Stimulated activated effector memory CD8-positive, alpha-beta T cell treated with anti-CD3 and anti-CD28 coated beads, Interleukin-12 subunit alpha, Interleukin-12 subunit beta, amount 100 ng/mL, for 72 hours (primary cell): ENCODE results near the gene SYT1.

Source experiments
- ATAC-seq: fragments of 150-1000 bp; cut with Tn5 transposase; 2 replicates; pipeline ENCODE4 v1.10.0; 2021
- DNase-seq, 2 donors: peaks; one replicate each; pipeline ENCODE4 v3.0.0; 2021 to 2022; ENCODE audit warnings: low spot score in 2 of 2
- H3K27ac Mint-ChIP-seq: one replicate; pipeline ENCODE4 v1.8.0; 2022; ENCODE audit warnings: mild to moderate bottlenecking, mixed read lengths
- H3K36me3 Mint-ChIP-seq: one replicate; pipeline ENCODE4 v1.8.0; 2022; ENCODE audit warnings: mild to moderate bottlenecking, mixed read lengths
- H3K4me1 Mint-ChIP-seq: one replicate; pipeline ENCODE4 v1.8.0; 2022; ENCODE audit warnings: mixed read lengths
- H3K4me3 Mint-ChIP-seq: one replicate; pipeline ENCODE4 v1.8.0; 2022; ENCODE audit warnings: mild to moderate bottlenecking, mixed read lengths
- H3K9me3 Mint-ChIP-seq: one replicate; pipeline ENCODE4 v1.8.0; 2022; ENCODE audit warnings: mixed read lengths

Gene SYT1

DNA sequence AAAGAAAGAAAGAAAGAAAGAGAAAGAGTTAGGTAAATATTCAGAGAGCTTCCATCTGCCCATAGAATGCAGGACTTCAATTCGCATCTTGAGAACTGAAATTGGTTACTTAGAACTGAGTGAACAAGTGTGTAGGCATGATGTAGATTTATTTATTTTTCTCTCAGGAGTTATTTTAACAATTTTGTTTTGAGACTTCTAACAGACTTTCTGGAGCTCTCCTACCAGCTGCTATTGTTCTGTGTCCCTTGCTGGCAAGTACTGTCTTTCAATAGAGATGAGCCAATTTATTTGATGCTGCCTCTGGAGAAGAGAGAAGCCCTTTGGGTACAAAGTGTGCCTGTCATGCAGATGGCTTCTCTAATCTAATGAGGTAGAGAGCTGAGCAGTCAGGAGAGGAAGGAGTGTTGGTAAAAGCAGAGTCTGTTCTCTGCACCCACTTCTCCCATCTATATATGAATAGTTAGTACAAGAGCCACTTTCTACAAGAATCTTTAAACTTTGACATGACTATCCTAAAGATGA, 67.0 kb downstream of the SYT1 start:
- Mint-ChIP-seq H3K4me1 (no peaks in the 10 kb centered on the region), H3K36me3 (no peaks in the 10 kb centered on the region), H3K27ac (no peak overlapping the region), H3K4me3 (no peak overlapping the region), H3K9me3 (peaks cover 22% of the 10 kb centered on the region)
- no peak for DNase-seq
- ATAC-seq = no peak

DNA sequence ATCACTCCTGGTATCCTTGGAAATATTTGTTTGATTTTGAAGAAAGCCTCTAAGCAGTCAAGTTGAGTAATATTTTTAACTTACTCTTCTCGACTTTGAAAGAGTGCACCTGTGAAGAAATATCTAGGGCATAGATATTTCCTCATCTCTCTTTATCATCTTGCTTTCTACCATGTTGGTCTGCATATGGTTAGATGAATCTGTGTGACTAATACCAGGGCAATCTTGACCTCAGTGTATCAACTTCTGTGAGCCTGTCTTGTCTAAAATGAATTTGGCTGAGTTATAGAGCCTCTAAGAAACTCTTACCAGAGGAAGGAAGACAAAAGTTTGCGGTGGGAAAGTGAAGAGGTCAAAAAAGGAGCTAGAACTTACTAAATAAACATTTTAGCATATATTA, 68.4 kb downstream of the SYT1 start:
- no peak for ATAC-seq
- H3K4me3 Mint-ChIP-seq = no peak overlapping the region
- no peak overlapping the region for H3K27ac Mint-ChIP-seq
- H3K9me3 Mint-ChIP-seq = peaks cover 19% of the 10 kb centered on the region
- DNase-seq = no peak
- H3K36me3 Mint-ChIP-seq = no peaks in the 10 kb centered on the region
- no peaks in the 10 kb centered on the region for H3K4me1 Mint-ChIP-seq

DNA sequence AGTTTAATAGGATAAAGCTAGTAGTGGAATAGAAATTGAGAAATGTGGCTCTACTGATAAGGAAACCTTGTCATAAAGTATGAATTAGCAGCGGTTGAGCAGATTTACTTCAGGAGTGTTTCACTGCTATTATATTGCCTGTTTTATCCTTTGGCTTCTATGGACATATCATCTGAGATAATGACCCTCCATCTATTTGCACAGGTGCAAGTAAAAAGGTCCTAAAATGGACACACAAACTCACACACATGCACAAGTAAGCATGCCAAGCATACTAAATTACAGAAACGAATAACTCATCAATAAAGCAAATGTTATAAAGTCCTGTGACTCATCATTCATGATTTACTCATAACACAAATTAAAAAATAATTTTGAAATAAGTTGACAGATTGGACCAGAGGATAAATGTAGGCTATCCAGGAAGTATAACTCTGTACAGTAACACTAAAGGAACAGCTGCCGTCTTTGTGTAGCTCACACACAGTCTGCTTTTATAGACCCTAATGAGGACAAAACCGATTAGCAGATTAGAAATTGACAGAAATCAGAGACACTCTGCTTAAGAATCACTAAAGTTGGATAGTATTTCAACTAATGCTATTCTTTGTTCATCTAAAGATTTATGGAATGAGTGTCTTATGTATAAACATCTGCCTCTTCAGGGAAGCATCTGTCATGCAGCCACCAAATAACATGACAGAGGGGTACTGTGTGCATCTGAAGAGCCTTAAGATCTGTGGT, 73.9 kb downstream of the SYT1 start:
- ATAC-seq (no peak), DNase-seq (no peak)
- Mint-ChIP-seq H3K27ac (no peak overlapping the region), H3K9me3 (peaks cover 12% of the 10 kb centered on the region), H3K4me3 (no peak overlapping the region), H3K4me1 (no peaks in the 10 kb centered on the region), H3K36me3 (no peaks in the 10 kb centered on the region)

DNA sequence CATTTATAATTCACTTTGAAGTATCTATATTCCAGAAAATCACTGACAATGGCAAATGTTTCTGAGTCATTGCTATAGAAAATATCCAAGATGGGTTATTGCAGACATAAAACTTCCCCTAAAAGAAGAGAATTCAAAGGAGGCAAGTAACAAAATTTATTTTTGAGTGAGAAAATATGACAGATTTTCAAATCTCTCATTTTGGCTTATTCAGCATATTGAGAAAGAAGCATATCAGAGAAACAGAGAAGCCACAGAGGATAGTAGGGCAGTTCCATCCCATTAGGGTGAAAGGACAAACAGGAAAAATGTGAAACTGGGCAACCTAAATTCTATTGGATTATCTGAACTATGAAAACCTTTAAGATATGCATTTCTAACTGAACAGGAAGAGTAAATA, 85.0 kb downstream of the SYT1 start:
- H3K27ac Mint-ChIP-seq = no peak overlapping the region
- H3K4me3 Mint-ChIP-seq = no peak overlapping the region
- no peaks in the 10 kb centered on the region for H3K36me3 Mint-ChIP-seq
- no peaks in the 10 kb centered on the region for H3K9me3 Mint-ChIP-seq
- no peaks in the 10 kb centered on the region for H3K4me1 Mint-ChIP-seq
- ATAC-seq = no peak
- DNase-seq = no peak

DNA sequence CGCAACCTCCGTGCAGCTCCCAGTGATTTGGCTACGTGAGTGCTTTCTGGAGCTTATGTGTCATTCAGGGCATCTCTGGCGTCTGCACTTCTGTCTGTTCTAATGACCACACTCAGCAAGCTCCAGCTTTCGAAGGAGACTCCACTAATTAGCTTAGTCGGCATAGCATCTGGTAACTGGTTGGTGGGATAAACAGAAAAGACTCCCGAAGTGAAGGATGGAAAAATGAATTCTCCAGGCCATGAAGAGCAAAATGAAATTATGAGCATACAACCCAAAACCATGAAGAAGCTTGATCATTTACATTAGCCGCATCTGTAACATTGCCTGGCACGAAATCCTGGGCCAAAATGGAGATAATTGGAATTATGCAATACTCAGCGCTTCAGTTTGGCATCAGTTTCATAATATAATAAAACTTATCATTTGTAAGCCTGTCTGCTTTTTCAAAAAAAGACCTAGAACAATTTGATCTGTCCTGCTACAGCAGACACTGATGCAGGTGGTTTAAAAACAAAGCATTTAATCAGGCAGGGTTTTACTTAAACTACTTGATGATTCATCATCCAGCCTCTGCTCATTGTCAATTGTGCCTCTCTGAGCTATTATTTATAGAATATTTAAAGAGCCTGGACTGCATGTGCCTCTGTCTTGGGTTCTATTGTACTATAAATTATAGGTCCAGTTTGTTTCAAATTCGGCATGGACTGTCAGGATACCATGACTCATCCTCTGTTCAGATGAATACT, 87.4 kb downstream of the SYT1 start:
- DNase-seq (no peak), ATAC-seq (no peak)
- no peak overlapping the region for H3K27ac Mint-ChIP-seq
- no peak overlapping the region for H3K4me3 Mint-ChIP-seq
- no peaks in the 10 kb centered on the region for H3K4me1 Mint-ChIP-seq
- H3K9me3 Mint-ChIP-seq = no peaks in the 10 kb centered on the region
- H3K36me3 Mint-ChIP-seq = no peaks in the 10 kb centered on the region

DNA sequence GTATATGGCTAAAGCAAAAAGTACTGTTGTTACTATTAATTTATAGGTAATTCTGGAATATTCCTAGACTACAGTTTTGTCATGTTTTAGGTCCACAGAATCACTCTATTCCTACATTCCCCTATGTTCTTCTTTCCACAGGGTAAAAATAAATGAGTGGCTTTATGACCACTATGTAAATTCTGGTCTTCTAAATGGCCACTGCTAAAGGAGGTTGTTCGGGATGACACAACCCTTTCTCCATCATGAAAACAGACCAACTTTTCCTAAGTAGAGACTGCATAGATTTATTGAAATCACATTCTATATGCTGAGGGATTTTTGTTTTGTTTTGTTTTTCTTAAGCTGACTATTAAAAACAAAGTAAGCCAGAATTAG, 88.0 kb downstream of the SYT1 start:
- H3K36me3 Mint-ChIP-seq = no peaks in the 10 kb centered on the region
- no peak overlapping the region for H3K4me3 Mint-ChIP-seq
- H3K9me3 Mint-ChIP-seq = no peaks in the 10 kb centered on the region
- no peak for ATAC-seq
- DNase-seq = no peak
- H3K27ac Mint-ChIP-seq = no peak overlapping the region
- H3K4me1 Mint-ChIP-seq = no peaks in the 10 kb centered on the region

DNA sequence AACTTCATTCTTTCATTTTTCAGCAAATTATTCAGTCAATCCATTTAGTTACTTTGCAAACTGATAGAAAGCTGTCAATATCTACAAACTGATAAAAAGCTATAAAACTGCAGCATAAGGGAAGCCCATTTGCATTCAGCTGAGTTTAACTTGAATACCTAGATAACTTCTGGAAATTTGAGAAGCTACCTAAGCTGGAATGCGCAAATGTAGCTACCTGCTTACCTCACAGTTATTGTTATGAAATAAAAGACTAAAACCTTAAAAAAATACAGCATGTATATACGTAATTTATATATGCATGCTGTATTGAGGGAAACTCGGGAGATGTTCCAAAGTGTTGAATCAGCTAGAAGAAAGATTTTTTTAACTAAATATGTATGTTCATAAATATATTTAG, 94.4 kb downstream of the SYT1 start:
- Mint-ChIP-seq H3K4me3 (no peak overlapping the region), H3K9me3 (peaks cover 3% of the 10 kb centered on the region), H3K27ac (no peak overlapping the region), H3K4me1 (no peaks in the 10 kb centered on the region), H3K36me3 (no peaks in the 10 kb centered on the region)
- no peak for ATAC-seq
- no peak for DNase-seq

DNA sequence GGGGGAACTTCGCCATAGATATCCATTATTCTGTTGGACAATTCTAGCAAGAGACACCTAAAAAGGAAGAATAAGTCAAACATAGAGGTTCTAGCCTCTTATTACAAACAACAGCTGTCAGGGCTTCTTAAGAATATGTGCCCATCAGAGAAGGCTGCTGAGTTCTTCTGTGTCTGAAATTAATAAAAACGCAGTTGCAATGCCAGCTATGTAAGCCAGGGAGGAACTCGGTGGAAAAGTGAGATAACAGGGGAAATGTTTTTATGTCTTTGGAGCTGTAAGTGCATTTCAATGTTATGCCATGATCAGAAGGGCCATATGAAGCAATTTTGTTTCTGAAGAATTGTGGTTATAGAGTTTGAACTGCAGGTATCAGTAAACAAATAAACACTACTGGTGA, 95.0 kb downstream of the SYT1 start:
- Mint-ChIP-seq H3K4me1 (no peaks in the 10 kb centered on the region), H3K9me3 (peaks cover 3% of the 10 kb centered on the region), H3K4me3 (no peak overlapping the region), H3K27ac (no peak overlapping the region), H3K36me3 (no peaks in the 10 kb centered on the region)
- ATAC-seq (no peak), DNase-seq (no peak)

DNA sequence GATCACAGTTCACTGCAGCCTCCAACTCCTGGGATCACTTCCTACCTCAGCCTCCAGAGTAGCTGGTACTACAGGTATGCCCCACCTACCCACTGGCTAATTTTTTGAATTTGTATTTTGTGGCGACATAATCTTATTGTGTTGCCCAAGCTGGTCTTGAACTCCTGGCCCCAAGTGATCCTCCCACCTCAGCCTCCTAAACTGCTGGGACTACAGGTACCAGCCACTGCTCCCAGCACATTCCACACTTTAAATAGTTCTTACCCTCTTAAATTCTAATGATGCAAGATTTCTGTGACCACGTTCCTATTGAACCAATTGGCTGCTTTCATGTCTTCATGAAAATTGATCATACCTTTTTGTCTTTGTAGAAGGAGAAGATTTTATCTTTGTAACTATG, 96.6 kb downstream of the SYT1 start:
- Mint-ChIP-seq H3K27ac (no peak overlapping the region), H3K4me3 (no peak overlapping the region), H3K4me1 (no peaks in the 10 kb centered on the region), H3K9me3 (peaks cover 3% of the 10 kb centered on the region), H3K36me3 (no peaks in the 10 kb centered on the region)
- DNase-seq (no peak), ATAC-seq (no peak)

DNA sequence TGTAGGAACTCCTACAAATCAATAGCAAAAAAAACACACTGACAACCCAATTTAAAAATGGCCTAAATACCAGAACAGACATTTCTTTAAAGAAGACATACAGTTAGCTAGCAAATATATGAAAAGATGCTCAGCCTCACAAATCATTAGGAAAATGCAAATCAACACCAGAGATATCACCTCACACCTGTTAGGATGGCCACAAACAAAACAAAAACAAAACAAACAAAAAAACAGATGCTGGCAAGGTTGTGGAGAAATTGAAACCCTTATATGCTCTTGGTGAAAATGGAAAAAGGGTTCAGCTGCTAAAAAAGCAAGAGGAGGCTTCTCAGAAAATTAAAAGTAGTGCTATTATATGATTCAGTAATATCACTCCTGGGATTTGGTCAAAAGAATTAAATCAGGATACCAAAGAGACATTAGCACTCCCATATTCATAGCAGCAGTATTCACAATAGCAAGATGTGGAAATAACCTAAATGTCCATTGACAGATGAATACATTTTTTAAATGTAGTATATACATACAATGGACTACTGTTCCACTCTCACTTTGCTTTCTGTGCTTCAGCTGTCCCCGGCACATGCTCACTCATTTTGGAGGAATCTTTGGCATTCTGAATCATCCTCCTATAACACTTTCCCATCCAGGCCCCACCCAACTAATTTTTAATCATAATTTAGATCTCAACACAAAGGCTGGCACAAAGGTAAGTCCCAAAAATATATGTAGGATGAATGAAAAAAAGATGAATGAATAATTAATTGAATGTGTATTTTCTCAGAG, 99.1 kb downstream of the SYT1 start:
- H3K36me3 Mint-ChIP-seq = no peaks in the 10 kb centered on the region
- H3K4me3 Mint-ChIP-seq = no peak overlapping the region
- DNase-seq = no peak

DNA sequence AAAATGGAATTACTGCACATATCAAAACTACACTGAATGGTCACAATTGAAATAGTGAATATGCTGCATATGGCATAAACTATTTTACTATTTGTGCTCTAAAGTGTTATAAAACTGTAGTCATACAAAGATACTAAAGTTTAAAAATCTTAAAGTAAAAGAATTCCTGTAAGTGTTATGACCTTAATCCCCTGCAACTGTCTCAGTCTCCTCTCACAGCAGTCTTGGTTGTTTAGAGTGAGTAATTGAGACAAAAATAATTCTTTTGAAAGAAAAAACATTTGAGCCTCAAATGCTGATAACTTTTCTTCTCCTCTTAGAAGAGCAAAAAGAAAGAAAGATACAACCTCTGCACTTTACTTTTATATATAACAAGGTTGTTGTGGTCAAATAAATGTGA, 99.9 kb downstream of the SYT1 start:
- no peaks in the 10 kb centered on the region for H3K4me1 Mint-ChIP-seq
- H3K9me3 Mint-ChIP-seq = peaks cover 15% of the 10 kb centered on the region
- no peak for DNase-seq
- no peak for ATAC-seq
- H3K36me3 Mint-ChIP-seq = no peaks in the 10 kb centered on the region
- H3K4me3 Mint-ChIP-seq = no peak overlapping the region
- no peak overlapping the region for H3K27ac Mint-ChIP-seq

More for the DNA sequence above, 99.1 kb downstream of the SYT1 start:
- ATAC-seq = no peak
- Mint-ChIP-seq H3K9me3 (peaks cover 10% of the 10 kb centered on the region), H3K27ac (no peak overlapping the region), H3K4me1 (no peaks in the 10 kb centered on the region)

DNA sequence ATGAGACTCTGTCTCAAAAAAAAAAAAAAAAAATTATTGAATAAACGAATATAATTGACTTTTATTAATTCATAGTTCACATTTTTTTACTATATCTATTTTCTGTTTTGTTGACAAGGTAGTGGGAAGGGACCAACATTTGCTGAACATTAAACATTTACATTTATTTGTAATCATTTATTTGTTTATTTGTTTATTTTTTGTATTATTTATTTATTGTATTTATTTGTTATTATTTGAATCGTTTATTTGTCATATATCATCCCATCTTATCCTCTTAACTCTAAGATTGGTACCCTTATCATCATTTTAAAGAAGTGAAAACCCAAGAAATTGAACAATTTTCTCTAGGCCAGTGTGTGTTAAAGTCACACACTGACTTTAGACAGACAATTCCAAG, 101.5 kb downstream of the SYT1 start:
- Mint-ChIP-seq H3K4me1 (no peaks in the 10 kb centered on the region), H3K4me3 (no peak overlapping the region), H3K36me3 (no peaks in the 10 kb centered on the region), H3K27ac (no peak overlapping the region), H3K9me3 (peaks cover 15% of the 10 kb centered on the region)
- ATAC-seq (no peak), DNase-seq (no peak)

DNA sequence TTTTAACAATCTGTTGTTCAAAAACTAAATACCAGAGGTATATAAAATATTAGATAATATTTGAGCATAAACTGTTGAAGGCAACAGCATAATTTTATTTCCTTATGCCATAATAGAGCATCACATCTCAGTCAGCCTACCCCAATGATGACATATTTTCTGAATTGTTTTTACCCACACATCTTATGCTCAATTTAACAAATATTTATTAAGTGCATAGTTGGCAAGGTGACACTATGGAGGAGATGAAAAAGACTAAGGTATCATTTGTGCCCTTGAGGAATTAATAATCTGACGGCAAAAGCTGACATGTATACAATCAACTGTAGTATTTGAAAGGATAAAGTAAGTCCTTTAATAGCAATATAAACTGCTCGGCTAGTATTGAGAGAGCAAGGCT, 102.4 kb downstream of the SYT1 start:
- Mint-ChIP-seq H3K4me1 (no peaks in the 10 kb centered on the region), H3K4me3 (no peak overlapping the region), H3K27ac (no peak overlapping the region), H3K9me3 (peaks cover 15% of the 10 kb centered on the region), H3K36me3 (no peaks in the 10 kb centered on the region)
- ATAC-seq = no peak
- no peak for DNase-seq

DNA sequence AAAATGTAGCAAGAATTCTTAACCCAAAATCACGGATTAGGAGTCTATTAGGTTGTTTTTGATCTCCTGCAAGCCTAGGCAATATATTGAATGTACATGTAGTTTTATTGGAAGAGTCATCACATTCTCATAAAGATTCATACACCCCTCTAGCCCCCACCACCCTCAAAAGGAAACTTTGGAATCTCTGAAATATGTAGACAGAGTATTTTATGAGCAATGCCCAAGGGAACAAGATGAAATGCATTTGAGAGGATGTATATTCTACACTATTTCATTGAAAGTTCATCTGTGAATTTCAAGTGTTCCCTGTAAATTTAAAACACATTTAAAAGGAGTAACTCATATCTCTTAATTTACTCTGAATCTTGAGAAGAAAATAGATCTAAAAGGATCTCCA, 103.7 kb downstream of the SYT1 start:
- Mint-ChIP-seq H3K4me3 (no peak overlapping the region), H3K9me3 (peaks cover 16% of the 10 kb centered on the region), H3K36me3 (no peaks in the 10 kb centered on the region), H3K27ac (no peak overlapping the region), H3K4me1 (no peaks in the 10 kb centered on the region)
- ATAC-seq (no peak), DNase-seq (no peak)

DNA sequence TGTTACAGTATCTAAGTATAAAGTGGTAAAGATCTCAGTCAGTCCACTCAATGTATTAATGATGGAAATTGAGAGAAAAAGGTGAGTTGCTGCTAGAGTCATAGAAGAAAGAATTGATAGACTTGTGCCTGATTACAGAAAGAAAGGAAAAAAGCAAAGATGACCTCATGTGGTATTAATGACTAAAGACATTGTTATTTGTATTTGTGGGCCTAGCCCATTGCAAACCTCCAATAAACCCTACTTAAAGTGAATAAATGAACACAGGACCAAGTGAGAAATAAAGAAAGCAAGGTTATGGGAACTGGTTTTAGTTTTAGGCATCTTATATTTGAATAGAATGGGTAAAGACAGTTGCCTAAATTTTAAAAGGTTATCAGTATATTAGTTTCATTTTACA, 105.5 kb downstream of the SYT1 start:
- H3K27ac Mint-ChIP-seq = no peak overlapping the region
- no peak for ATAC-seq
- no peaks in the 10 kb centered on the region for H3K4me1 Mint-ChIP-seq
- H3K36me3 Mint-ChIP-seq = no peaks in the 10 kb centered on the region
- no peak for DNase-seq
- peaks cover 22% of the 10 kb centered on the region for H3K9me3 Mint-ChIP-seq
- H3K4me3 Mint-ChIP-seq = no peak overlapping the region
